GM12873 (cell line): ENCODE results near the gene SETD4.
A peak's percentile ranks its signal among the peaks of the same experiment; 100 is the strongest.

ENCODE experiments used
- CTCF ChIP-seq: IDR thresholded peaks from 2 replicates; pipeline ENCODE4 v1.5.1; 2012; ENCODE audit warnings: low read depth, mild to moderate bottlenecking, moderate library complexity, low read length, control low read depth; ENCODE audit not compliant: insufficient read depth; ENCODE audit errors: missing control alignments

Gene SETD4

DNA sequence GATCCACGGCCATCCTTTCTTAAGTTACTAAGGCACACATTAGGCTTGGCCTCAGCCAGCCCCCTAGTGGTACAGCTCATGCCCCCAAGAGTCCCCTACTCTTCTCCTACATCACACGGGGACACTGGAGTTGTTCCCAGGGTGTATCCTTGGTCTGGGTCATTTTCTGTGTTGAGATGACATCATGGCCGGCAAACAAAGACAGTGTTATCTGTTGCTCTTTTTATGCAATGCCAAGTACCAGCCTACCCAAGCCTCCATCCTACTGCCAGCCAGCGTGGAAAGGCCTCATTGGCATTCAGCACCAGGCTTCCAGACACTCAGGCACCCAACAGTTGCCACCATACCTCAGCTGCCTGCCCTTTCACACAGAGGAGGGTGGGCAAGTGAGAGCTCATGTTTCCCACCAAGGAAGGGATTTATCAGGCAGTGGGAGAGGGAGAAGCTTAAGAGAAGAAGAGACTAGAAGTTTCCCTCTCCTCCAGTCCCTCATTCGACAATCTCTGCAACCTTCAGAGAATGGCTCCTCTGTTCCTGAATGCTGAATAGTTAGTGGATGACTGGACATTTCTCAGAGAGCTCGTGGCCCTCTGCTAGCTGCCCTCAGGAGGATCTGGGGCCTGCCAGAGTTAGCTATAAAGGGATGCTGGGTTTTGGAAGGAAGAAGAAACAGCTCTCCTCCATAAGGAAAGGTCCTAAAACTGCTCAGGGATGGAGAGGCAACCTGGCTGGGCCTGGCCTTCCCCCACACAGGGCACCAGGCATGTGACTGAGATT, 27.2 kb upstream of the SETD4 start:
- TF ChIP-seq CTCF, result peak; percentile 26

- TF ChIP-seq CTCF, result no peak
Observed at GRCh38 chr21:36082237-36082664, 21.9 kb upstream of the SETD4 start.

DNA sequence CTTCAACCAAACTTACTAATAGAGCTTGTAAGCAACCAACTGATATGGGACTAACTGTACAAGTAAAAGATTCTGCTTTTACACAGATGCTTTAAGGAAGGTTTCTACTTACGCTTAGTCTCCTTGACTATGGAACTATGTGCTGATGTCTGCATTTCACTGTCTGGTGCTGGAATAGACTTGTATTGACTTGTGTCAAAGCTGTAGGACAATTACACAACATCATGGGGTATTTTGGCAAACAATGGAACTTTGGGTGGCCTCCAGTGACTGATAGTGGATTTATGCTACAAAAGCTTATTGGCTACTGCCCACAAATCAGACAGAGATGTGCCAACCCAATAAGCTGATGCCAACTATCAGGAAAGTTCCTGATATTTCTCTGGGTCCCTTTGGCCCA, 20.1 kb upstream of the SETD4 start:
- no peak for TF ChIP-seq CTCF

- TF ChIP-seq CTCF, result no peak
Observed at GRCh38 chr21:36079671-36080070, 19.3 kb upstream of the SETD4 start.

DNA sequence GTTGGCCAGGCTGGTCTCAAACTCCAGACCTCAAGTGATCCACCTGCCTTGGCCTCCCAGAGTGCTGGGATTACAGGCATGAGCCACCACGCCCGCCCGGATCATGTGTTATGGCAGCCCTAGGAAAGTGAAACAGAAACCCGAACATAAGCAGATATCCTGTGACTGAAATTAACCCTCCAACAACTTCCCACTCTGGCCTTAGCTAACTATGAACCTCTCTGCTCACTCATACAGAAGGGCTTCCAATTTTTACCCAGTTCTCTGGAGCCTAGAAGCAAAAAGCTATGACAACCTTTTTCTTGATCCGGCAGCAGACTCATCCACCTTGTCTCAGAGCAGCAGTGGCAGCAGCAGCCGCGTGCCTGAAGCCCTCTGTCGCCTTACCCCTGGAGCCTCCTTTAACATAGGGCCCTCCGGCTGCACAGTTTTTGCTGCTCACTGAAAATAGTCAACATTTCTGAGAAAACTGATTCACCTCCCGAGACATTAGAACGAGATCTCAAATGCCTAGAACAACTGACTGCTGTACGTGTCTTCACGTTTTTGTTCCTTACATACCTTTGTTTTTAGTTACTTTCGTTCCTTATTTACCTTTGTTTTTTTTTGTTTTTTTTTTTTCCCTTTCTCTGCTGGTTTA, 18.8 kb upstream of the SETD4 start:
- no peak for TF ChIP-seq CTCF

GRCh38 chr21:36077758-36078157, 17.4 kb upstream of the SETD4 start:
- TF ChIP-seq CTCF, result no peak

DNA sequence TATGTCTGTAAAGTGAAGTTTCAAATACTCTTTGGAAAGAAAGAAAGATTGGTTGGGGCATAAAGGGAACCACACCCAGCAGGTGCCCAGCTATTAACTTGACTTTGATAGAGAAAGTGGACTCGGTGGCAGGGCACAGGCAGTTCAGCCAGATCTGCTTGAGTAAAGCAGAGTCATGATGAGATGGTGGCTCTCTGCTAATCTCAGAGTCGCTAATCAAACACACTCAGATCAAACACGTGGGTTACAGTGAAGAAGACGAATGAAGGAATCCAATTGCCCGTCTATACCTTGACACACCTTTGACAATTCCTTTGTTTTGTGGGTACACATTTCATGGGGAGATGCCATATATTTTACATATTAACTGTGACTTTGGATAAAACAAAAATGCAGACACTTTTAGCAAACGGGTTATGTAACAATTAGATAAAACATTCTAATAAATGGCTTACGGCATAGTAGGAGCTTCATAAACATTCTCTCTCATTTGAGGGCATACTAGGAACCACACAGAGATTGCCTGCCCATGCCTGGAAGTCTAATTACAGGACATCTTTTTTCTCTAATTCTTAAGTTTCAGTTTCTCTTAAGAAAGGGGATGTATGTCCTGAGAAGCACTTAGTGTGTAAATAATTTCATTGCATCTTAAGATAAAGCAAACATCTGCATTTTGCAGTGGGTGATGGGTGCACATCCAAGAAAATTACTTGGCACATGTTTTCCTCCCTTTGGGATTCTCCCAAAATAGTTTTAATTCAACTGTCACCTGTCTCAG, 16.7 kb upstream of the SETD4 start:
- TF ChIP-seq CTCF, result no peak
